Epithelial cell of esophagus (primary cell): Measurements from ENCODE around the gene AHRR.

Experiments used
- DNase-seq: peaks from one replicate; pipeline ENCODE4 v3.0.0; 2010; ENCODE audit warnings: low read depth
- H3K4me3 ChIP-seq: 2 replicates; pipeline ENCODE4 v1.5.1; 2011; ENCODE audit warnings: mild to moderate bottlenecking, low read length, control low read depth
- CTCF ChIP-seq: IDR thresholded peaks from 2 replicates; pipeline ENCODE4 v1.5.1; 2011; ENCODE audit warnings: low read depth, mild to moderate bottlenecking, low read length, control low read depth, inconsistent platforms; ENCODE audit not compliant: insufficient read depth; ENCODE audit errors: missing control alignments

Gene AHRR

GRCh38 chr5:390623-391491, 69.3 kb downstream of the AHRR start:
- DNase-seq: no peak
- H3K4me3 ChIP-seq: no peak overlapping the region
- no peak for TF ChIP-seq CTCF

GRCh38 chr5:392431-392988, 71.0 kb downstream of the AHRR start:
- no peak overlapping the region for H3K4me3 ChIP-seq
- no peak for DNase-seq
- no peak for TF ChIP-seq CTCF

GRCh38 chr5:393846-394275, 72.3 kb downstream of the AHRR start:
- DNase-seq: no peak
- no peak for TF ChIP-seq CTCF
- no peak overlapping the region for H3K4me3 ChIP-seq

GRCh38 chr5:394671-395155, 73.2 kb downstream of the AHRR start:
- no peak for DNase-seq
- no peak overlapping the region for H3K4me3 ChIP-seq
- TF ChIP-seq CTCF: no peak

- TF ChIP-seq CTCF: no peak
- no peak overlapping the region for H3K4me3 ChIP-seq
- DNase-seq: no peak
Observed at GRCh38 chr5:395156-395920, 73.8 kb downstream of the AHRR start.

- no peak overlapping the region for H3K4me3 ChIP-seq
- DNase-seq: no peak
- TF ChIP-seq CTCF: no peak
Observed at GRCh38 chr5:395921-396530, 74.5 kb downstream of the AHRR start.
